Osteocyte (in vitro differentiated cells): Measurements from ENCODE around the gene KIF17. TPM values are rescaled to one million over a fixed set of nuclear protein-coding genes. Genes with fewer than 3 reads are reported as not detected.

Experiments used
- DNase-seq: peaks from one replicate; pipeline ENCODE4 v3.0.0; 2021; ENCODE audit warnings: mixed read lengths; ENCODE audit not compliant: unreplicated experiment; ENCODE audit errors: extremely low spot score
- H3K27ac Mint-ChIP-seq: one replicate; pipeline ENCODE4 v1.8.0; 2021; ENCODE audit warnings: mild to moderate bottlenecking, mixed read lengths; ENCODE audit not compliant: unreplicated experiment
- H3K27me3 Mint-ChIP-seq: one replicate; pipeline ENCODE4 v1.8.0; 2021; ENCODE audit warnings: mixed read lengths; ENCODE audit not compliant: unreplicated experiment
- H3K36me3 Mint-ChIP-seq: one replicate; pipeline ENCODE4 v1.8.0; 2021; ENCODE audit warnings: mixed read lengths; ENCODE audit not compliant: unreplicated experiment
- H3K4me1 Mint-ChIP-seq: one replicate; pipeline ENCODE4 v1.8.0; 2021; ENCODE audit warnings: mixed read lengths; ENCODE audit not compliant: unreplicated experiment
- H3K4me3 Mint-ChIP-seq: one replicate; pipeline ENCODE4 v1.8.0; 2021; ENCODE audit warnings: mild to moderate bottlenecking, moderate library complexity, mixed read lengths; ENCODE audit not compliant: unreplicated experiment
- H3K9me3 Mint-ChIP-seq: one replicate; pipeline ENCODE4 v1.8.0; 2021; ENCODE audit warnings: mixed read lengths; ENCODE audit not compliant: unreplicated experiment
- total RNA-seq: library from RNA; stranded (reverse); gene quantifications from 2 replicates; pipeline ENCODE4 v1.2.1, GENCODE V29; 2021
- TF ChIP-seq, protein P1 (sequence below): fragments of 200-600 bp; sonication (generic); IDR thresholded peaks from 2 replicates; pipeline ENCODE4 v1.5.0; 2021; ENCODE audit warnings: antibody characterized with exemption, mild to moderate bottlenecking, moderate library complexity

Gene KIF17
- total RNA-seq, 1 donor from 2014 or later = 0.11 TPM

GRCh38 chr1:20724364-20725188 is 6.8 kb upstream of the KIF17 start:
- no peak overlapping the region for H3K27ac Mint-ChIP-seq
- no peaks in the 10 kb centered on the region for H3K4me1 Mint-ChIP-seq
- H3K36me3 Mint-ChIP-seq = no peaks in the 10 kb centered on the region
- no peaks in the 10 kb centered on the region for H3K9me3 Mint-ChIP-seq
- TF ChIP-seq, protein P1, sequence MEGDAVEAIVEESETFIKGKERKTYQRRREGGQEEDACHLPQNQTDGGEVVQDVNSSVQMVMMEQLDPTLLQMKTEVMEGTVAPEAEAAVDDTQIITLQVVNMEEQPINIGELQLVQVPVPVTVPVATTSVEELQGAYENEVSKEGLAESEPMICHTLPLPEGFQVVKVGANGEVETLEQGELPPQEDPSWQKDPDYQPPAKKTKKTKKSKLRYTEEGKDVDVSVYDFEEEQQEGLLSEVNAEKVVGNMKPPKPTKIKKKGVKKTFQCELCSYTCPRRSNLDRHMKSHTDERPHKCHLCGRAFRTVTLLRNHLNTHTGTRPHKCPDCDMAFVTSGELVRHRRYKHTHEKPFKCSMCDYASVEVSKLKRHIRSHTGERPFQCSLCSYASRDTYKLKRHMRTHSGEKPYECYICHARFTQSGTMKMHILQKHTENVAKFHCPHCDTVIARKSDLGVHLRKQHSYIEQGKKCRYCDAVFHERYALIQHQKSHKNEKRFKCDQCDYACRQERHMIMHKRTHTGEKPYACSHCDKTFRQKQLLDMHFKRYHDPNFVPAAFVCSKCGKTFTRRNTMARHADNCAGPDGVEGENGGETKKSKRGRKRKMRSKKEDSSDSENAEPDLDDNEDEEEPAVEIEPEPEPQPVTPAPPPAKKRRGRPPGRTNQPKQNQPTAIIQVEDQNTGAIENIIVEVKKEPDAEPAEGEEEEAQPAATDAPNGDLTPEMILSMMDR = no peak
- H3K27me3 Mint-ChIP-seq = peaks cover under 1% of the 10 kb centered on the region
- no peak overlapping the region for H3K4me3 Mint-ChIP-seq
- DNase-seq = no peak

GRCh38 chr1:20723537-20724363 is 5.9 kb upstream of the KIF17 start:
- TF ChIP-seq, protein P1 = no peak
- Mint-ChIP-seq H3K4me1 (no peaks in the 10 kb centered on the region), H3K27me3 (peaks cover 3% of the 10 kb centered on the region), H3K4me3 (no peak overlapping the region), H3K36me3 (no peaks in the 10 kb centered on the region), H3K27ac (no peak overlapping the region), H3K9me3 (no peaks in the 10 kb centered on the region)
- DNase-seq = no peak

- TF ChIP-seq, protein P1 = no peak
- Mint-ChIP-seq H3K27ac (no peak overlapping the region), H3K9me3 (no peaks in the 10 kb centered on the region), H3K4me1 (no peaks in the 10 kb centered on the region), H3K27me3 (peaks cover 4% of the 10 kb centered on the region), H3K36me3 (no peaks in the 10 kb centered on the region), H3K4me3 (no peak overlapping the region)
- DNase-seq = no peak
Measured at GRCh38 chr1:20723159-20723536, 5.3 kb upstream of the KIF17 start.

- H3K4me3 Mint-ChIP-seq = no peak overlapping the region
- no peaks in the 10 kb centered on the region for H3K9me3 Mint-ChIP-seq
- H3K36me3 Mint-ChIP-seq = no peaks in the 10 kb centered on the region
- peaks cover 3% of the 10 kb centered on the region for H3K4me1 Mint-ChIP-seq
- peaks cover 4% of the 10 kb centered on the region for H3K27me3 Mint-ChIP-seq
- TF ChIP-seq, protein P1 = no peak
- no peak overlapping the region for H3K27ac Mint-ChIP-seq
- no peak for DNase-seq
Measured at GRCh38 chr1:20721117-20722061, 3.6 kb upstream of the KIF17 start.
